ENCODE data around the gene RPUSD1.
"Not testable (repeated sequence)": the region's sequence is repeated elsewhere in the genome, so short reads cannot be mapped to it uniquely, and the experiment has no call there.

RPUSD1 gene

DNA sequence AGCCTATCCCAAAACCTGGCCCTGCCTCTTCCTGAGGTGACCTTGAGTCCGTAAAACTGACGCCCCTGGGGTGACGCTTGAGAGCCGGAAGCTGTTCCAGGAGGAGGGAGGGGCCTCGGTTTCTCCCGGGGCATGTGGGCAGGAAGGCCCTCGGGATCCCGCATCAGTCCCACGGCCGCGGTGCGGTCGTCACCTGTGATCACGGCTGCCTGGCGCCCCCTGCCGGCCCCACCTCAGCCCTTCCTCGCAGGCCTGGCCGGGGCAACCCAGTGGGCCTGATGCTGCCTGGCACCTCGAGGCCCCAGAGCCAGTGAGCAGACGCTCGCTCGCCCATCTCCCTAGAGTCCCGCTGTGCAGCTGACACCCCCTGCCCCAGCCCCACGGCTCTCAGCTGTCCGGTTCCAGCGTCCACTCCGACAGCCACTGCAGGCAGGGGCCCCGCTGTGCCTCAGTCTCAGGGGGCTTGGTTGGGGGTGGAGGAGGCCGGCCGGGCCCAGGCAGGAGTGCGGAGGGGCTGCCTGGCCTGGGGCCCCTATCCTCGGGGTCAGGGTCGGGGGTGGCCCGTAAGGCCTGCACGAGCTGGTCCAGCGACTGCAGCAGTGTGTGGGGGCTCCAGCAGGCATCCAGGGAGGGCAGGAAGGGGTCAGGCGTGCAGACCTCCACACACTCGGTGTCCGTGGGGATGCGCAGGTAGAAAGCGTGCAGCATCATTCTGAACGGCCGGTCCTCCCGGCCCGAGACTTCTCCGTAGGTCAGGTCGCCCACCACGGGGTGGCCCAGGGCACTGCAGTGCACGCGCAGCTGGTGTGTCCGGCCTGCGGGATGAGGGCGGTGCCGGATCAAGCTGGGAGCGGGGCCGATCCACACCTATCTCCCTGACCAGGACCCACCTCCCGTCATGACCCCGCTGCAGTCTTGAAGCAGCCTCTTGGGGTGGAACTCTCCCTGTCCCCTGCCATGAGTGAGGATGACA is 2.3 kb downstream of the RPUSD1 start:
- DNase-seq, result peak; percentile 85
- no peaks in the 10 kb centered on the region for H3K27me3 Mint-ChIP-seq
- H3K4me1 Mint-ChIP-seq (ENCODE audit: low read depth), result peaks cover 13% of the 10 kb centered on the region
- H3K9me3 Mint-ChIP-seq, result no peaks in the 10 kb centered on the region
- H3K4me3 Mint-ChIP-seq, result peak overlapping the region; percentile 93
- peaks cover 38% of the 10 kb centered on the region for H3K36me3 Mint-ChIP-seq (ENCODE audit: low read depth)
- H3K27ac Mint-ChIP-seq, result peak overlapping the region; percentile 37

DNA sequence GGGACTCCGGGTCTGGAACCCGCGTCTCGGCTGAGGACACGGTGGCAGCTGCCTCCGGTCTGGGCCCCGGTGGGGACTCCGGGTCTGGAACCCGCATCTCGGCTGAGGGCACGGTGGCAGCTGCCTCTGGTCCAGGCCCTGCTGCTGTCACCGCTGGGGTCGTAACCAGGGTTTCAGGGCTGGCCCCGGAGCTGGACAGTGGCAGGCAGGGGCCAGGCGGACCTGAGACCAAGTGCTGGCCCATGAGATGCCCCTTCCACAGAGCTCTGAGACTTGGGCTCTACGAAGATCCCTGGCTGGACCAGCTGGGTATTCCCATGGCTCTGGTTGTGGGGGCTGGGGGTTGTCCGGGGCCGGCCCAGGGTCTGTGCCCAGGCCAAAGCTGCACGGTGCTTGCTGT is 3.8 kb downstream of the RPUSD1 start:
- no peaks in the 10 kb centered on the region for H3K27me3 Mint-ChIP-seq
- no peak for DNase-seq
- H3K27ac Mint-ChIP-seq, result no peak overlapping the region
- no peaks in the 10 kb centered on the region for H3K9me3 Mint-ChIP-seq
- peaks cover 27% of the 10 kb centered on the region for H3K36me3 Mint-ChIP-seq (ENCODE audit: low read depth)
- peaks cover 11% of the 10 kb centered on the region for H3K4me1 Mint-ChIP-seq (ENCODE audit: low read depth)
- no peak overlapping the region for H3K4me3 Mint-ChIP-seq

DNA sequence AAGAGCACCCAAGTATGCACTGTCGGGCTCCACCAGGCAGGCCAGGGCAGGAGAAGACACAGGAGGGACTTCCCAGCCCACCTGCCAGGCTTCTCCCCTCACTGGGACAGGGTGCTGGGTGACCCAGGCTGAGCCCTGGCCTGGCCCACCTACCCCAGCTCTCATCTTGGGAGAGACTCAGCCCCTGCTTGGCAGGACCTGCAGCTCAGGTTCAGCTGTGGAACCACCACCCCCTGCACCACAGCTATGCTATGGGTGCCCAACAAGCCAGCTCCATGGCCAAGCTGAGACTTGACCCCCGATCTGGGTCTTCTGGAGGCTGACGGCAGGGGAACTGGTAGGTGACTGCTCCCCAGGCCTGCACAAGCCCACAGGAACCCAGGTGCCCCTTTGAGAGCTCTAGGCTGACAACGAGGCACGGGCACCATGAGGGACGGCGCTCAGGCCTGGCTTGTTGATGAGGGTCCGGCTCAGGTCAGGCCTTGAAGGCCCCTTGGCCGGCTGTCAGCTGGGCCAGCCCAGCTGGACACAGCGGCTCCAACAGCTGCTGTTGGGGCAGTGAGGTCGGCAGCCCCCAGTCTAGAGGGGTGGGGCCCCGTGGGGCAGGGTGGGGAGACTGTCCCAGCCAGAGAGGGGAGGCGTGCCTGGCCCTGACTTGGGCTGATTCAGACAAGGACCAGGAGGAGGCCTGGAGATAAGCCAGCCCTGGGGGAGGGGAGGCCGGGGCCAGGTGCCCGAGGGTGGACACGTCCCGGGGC is 4.6 kb downstream of the RPUSD1 start:
- Mint-ChIP-seq H3K27me3 (no peaks in the 10 kb centered on the region), H3K36me3 (ENCODE audit: low read depth) (peaks cover 27% of the 10 kb centered on the region), H3K27ac (no peak overlapping the region), H3K4me1 (ENCODE audit: low read depth) (peaks cover 11% of the 10 kb centered on the region), H3K4me3 (no peak overlapping the region), H3K9me3 (no peaks in the 10 kb centered on the region)
- DNase-seq, result no peak

DNA sequence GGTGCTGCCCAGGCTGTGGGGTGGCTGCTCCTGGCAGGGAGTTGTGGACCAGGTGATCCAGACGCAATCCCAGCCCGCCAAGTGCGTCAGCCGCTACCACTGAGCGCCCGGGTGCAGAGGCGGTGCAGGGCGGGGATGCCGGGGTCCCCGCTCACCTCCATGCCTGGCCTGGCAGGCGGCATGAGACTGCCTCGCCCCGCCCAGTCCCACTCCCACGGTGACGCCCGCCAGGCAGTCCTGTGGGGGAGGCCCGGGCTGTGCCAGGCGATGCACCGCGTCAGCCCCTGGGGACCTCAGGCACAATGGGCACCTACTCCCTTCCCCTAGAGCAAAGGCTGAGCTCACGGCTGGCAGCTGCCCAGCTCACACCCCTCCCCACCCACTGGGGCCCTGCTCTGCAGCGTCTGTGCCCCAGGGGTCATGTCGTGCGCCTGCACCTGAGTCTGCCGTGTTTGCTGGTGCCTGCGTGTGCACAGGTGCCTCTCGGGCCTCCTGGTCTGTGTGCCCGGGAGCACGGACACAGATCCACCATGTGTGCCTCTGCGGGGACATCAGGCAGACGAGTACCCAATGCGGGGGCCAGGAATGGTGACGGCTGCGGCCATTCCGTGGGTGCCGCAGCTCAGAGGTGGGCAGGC is 5.3 kb downstream of the RPUSD1 start:
- peaks cover 26% of the 10 kb centered on the region for H3K36me3 Mint-ChIP-seq (ENCODE audit: low read depth)
- DNase-seq, result no peak
- no peak overlapping the region for H3K4me3 Mint-ChIP-seq
- H3K4me1 Mint-ChIP-seq (ENCODE audit: low read depth), result peaks cover 11% of the 10 kb centered on the region
- H3K27ac Mint-ChIP-seq, result no peak overlapping the region
- no peaks in the 10 kb centered on the region for H3K9me3 Mint-ChIP-seq
- H3K27me3 Mint-ChIP-seq, result no peaks in the 10 kb centered on the region

DNA sequence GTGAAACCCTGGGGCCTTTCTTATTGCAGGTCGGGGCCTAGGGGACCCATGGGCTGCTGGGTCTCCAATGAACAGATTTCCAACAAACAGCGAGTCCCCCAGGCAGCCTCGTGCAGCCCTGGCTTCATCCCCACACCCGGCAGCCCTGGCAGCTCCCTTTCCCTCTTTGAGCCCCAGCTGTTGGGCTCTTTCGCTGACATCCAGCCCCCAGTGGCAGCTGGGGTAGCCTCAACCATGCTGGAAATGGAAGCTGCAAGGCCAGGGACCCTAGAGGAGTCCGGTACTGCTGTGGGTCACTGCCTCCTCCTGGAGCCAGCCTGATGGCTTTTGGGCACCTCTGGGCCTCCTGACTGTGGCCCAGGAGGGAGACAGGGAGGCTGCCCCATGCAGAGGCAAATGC is 5.9 kb downstream of the RPUSD1 start:
- Mint-ChIP-seq H3K4me3 (no peak overlapping the region), H3K27ac (no peak overlapping the region), H3K9me3 (no peaks in the 10 kb centered on the region)

DNA sequence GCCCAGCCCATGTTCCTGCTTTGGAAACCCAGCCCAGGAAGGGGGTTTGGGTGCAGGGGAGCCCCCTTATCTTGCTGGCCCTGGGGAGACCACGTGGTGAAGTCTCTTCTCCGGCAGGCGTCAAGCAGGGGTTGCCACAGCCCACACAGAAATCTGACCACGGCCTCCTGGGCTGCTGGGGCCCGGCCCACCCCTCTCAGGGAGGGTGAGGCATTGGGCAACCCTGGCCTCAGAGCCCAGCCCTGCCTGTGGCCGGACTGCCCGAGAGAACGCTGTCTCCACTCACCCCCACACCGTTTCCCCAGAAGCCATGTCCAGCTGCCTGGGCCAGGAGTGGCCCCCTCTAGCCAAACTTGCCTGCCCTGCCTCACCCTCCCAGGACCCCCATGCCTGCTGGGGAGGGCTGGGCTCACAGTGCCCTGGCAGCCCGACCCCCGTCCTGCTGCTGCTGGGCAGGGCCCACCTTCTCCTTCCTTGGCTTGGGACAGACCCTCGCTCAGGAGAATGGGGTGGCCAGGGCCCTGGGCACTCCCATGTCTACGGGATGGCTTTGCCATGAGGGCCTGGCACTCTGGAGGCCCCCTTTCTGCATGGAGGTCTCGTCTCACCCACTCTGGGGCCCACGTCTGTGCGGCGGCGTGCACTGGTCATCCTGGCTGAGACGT is 6.7 kb downstream of the RPUSD1 start:
- H3K4me3 Mint-ChIP-seq, result no peak overlapping the region
- no peaks in the 10 kb centered on the region for H3K27me3 Mint-ChIP-seq
- H3K4me1 Mint-ChIP-seq (ENCODE audit: low read depth), result peaks cover 4% of the 10 kb centered on the region
- H3K27ac Mint-ChIP-seq, result no peak overlapping the region
- no peak for DNase-seq
- peaks cover 16% of the 10 kb centered on the region for H3K36me3 Mint-ChIP-seq (ENCODE audit: low read depth)
- H3K9me3 Mint-ChIP-seq, result no peaks in the 10 kb centered on the region

More for the DNA sequence above, 5.9 kb downstream of the RPUSD1 start:
- no peak for DNase-seq
- Mint-ChIP-seq H3K36me3 (ENCODE audit: low read depth) (peaks cover 21% of the 10 kb centered on the region), H3K27me3 (no peaks in the 10 kb centered on the region), H3K4me1 (ENCODE audit: low read depth) (peaks cover 9% of the 10 kb centered on the region)

DNA sequence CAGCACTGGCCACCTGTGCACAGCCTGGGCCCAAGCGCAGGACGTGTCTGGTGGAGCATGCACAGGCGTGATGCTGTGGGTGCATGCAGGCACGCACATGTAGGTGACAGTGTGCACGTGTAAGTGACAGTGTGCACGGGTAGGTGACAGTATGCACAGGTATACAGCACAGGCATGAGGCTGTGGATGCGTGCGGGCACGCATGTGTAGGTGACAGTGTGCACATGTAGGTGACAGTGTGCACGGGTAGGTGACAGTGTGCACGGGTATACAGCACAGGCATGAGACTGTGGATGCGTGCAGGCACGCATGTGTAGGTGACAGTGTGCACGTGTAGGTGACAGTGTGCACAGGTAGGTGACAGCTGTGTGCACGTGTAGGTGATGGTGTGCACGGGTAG is 7.9 kb downstream of the RPUSD1 start:
- Mint-ChIP-seq H3K36me3 (ENCODE audit: low read depth) (peaks cover 7% of the 10 kb centered on the region), H3K4me1 (ENCODE audit: low read depth) (no peaks in the 10 kb centered on the region), H3K9me3 (no peaks in the 10 kb centered on the region), H3K27ac (no peak overlapping the region), H3K4me3 (no peak overlapping the region), H3K27me3 (no peaks in the 10 kb centered on the region)
- DNase-seq, result no peak

DNA sequence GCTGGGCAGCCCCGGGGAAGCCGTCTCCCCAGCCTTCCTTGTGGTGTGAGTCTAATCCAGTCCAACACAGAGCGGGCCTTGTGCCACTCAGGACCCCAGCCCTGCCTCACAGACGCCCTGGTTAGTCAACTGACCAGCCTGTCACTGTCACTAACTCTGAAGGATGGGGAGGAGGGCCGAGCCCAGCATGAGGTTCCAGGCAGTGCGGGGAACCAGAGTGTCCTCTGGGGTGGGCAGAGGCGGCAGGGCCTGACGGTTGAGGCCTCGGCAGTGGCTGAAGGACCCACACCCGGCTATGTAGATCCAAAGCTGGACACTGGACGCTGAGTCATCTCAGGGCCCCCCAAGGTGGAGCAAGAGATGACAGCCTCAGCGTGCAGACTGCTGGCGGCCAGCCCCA is 8.6 kb downstream of the RPUSD1 start:
- DNase-seq, result no peak
- Mint-ChIP-seq H3K9me3 (no peaks in the 10 kb centered on the region), H3K36me3 (ENCODE audit: low read depth) (peaks cover under 1% of the 10 kb centered on the region), H3K27ac (no peak overlapping the region), H3K4me1 (ENCODE audit: low read depth) (no peaks in the 10 kb centered on the region), H3K4me3 (no peak overlapping the region), H3K27me3 (no peaks in the 10 kb centered on the region)

DNA sequence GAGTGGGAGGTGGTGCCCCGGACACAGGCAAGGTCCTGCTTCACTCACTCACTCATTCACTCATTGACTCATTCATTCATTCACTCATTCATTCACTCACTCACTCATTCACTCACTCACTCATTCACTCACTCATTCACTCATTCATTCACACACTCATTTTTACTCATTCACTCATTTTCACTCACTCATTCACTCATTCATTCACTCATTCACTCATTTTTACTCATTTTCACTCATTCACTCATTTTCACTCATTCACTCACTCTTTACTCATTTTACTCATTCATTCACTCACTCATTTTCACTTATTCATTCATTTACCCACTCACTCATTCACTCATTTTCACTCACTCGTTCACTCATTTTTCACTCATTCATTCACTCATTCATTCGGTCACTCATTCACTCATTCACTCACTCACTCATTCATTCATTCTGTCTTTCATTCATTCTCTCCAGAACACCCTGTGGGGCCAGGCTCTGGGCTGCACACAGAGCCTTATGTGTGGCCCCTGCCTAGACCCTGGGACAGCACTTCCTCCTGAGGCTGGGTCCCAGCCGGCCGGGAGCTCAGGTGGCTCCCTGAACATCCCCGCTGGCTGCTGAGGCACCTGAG is 9.2 kb downstream of the RPUSD1 start:
- no peak overlapping the region for H3K27ac Mint-ChIP-seq
- no peaks in the 10 kb centered on the region for H3K36me3 Mint-ChIP-seq (ENCODE audit: low read depth)
- no peaks in the 10 kb centered on the region for H3K9me3 Mint-ChIP-seq
- H3K4me3 Mint-ChIP-seq, result no peak overlapping the region
- H3K4me1 Mint-ChIP-seq (ENCODE audit: low read depth), result no peaks in the 10 kb centered on the region
- no peaks in the 10 kb centered on the region for H3K27me3 Mint-ChIP-seq
- DNase-seq, result no peak

DNA sequence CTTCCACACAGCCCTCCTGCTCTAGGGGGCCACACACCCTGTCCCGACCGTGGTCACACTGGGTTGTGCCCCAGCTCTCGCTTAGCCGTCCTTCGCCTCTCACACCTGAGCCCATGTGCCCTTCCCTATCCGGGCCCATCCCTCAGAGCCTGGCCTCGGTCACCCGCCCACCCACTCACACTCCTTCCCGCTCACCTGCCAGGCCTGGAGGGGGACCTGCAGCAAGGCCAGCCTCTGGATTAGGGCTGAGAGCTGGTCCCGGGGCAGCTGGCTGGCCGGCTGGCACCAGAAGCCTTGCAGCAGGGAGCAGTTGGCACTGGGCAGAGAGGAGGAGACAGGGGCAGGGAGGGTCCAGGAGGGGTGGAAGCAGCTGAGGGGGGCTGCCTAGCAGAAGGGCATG is 9.7 kb downstream of the RPUSD1 start:
- H3K27ac Mint-ChIP-seq, result no peak overlapping the region
- H3K9me3 Mint-ChIP-seq, result no peaks in the 10 kb centered on the region
- no peaks in the 10 kb centered on the region for H3K4me1 Mint-ChIP-seq (ENCODE audit: low read depth)
- H3K36me3 Mint-ChIP-seq (ENCODE audit: low read depth), result no peaks in the 10 kb centered on the region
- H3K27me3 Mint-ChIP-seq, result no peaks in the 10 kb centered on the region
- no peak overlapping the region for H3K4me3 Mint-ChIP-seq
- DNase-seq, result no peak

DNA sequence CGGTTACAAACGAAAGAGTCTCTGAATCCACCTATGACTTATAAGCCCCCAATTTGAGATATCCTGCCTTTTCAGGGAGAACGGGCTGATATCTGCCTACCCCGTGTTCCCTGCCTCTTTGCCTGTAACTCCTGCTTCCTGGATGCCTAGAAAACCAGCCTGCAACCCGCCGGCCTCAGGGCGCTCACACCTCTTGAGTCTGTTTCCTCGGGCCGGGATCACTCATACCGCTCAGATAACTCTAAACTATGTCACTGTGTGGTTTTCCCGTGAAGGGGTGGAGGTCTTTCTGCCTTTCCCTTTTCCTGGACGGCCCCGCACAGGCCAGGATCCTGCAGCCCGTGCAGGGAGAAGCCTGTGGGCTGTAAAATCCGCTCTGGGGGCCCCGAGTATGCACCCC is 10.4 kb downstream of the RPUSD1 start:
- Mint-ChIP-seq H3K27me3 (no peaks in the 10 kb centered on the region), H3K4me1 (ENCODE audit: low read depth) (no peaks in the 10 kb centered on the region), H3K4me3 (no peak overlapping the region), H3K27ac (no peak overlapping the region), H3K9me3 (no peaks in the 10 kb centered on the region), H3K36me3 (ENCODE audit: low read depth) (no peaks in the 10 kb centered on the region)
- DNase-seq, result no peak

DNA sequence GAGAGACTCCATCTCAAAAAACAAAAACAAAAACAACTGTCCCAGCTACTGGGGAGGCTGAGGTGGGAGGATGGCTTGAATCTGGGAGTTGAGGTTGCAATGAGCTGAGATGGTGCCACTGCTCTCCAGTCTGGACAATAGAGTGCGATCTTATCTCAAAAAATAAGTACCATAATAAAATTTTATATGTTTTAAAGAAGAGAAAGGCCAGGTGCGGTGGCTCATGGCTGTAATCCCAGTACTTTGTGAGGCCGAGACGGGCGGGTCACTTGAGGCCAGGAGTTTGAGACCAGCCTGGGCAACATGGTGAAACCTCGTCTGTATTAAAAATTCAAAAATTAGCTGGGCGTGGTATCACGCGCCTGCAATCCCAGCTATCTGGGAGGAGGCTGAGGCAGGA is 11.4 kb downstream of the RPUSD1 start:
- no peaks in the 10 kb centered on the region for H3K4me1 Mint-ChIP-seq (ENCODE audit: low read depth)
- DNase-seq, result no peak
- no peaks in the 10 kb centered on the region for H3K27me3 Mint-ChIP-seq
- no peaks in the 10 kb centered on the region for H3K9me3 Mint-ChIP-seq
- no peaks in the 10 kb centered on the region for H3K36me3 Mint-ChIP-seq (ENCODE audit: low read depth)
- H3K4me3 Mint-ChIP-seq, result no peak overlapping the region
- H3K27ac Mint-ChIP-seq, result no peak overlapping the region

DNA sequence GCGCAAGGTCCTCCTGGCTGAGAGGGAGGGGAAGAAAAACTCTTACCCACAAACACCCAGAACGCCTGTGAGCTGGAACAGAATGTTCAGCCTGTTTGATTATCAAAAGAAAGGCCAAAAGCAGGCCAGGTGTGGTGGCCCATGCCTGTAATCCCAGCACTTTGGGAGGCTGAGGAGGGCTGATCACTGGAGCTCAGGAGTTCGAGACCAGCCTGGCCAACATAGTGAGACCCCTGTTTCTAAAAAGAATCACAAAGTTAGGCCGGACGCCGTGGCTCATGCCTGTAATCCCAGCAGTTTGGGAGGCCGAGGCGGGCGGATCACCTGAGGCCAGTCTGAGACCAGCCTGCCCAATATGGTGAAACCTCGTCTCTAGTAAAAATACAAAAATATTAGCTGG is 11.9 kb downstream of the RPUSD1 start:
- not testable (repeated sequence) for DNase-seq; H3K4me3 Mint-ChIP-seq; H3K27me3 Mint-ChIP-seq; H3K27ac Mint-ChIP-seq; H3K9me3 Mint-ChIP-seq; H3K36me3 Mint-ChIP-seq (ENCODE audit: low read depth); H3K4me1 Mint-ChIP-seq (ENCODE audit: low read depth)

DNA sequence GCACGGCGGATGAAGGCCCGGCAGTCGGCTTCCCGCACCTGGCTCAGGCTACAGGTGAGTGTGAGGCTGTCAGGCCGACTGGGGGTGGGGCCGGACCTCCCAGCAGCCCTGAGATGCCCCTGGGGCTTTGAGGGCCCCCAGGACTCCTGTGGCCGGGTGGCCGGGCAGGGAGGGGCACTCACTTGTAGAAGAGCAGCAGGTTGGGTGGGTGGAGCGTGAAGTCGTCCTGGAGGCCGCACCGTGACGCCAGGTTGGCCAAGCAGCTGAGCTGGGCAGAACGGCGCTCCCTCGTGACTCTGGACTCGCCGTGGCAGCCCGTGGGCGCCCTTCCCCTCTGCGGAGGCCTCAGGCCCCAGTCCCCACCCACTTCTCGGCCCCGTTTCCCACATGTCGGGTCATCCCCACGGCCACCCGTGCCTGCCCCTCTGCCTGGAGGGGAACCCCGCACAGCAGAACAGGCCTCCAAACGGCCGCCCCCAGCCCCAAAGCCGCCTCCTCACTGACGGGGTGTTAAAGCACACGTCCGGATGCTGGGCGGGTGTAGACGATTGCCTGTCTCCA is 12.9 kb downstream of the RPUSD1 start:
- DNase-seq, result no peak
- Mint-ChIP-seq H3K27ac (no peak overlapping the region), H3K36me3 (ENCODE audit: low read depth) (no peaks in the 10 kb centered on the region), H3K4me3 (no peak overlapping the region), H3K27me3 (no peaks in the 10 kb centered on the region), H3K4me1 (ENCODE audit: low read depth) (no peaks in the 10 kb centered on the region), H3K9me3 (no peaks in the 10 kb centered on the region)
